Suprapubic skin (tissue), 3 donors: Measurements from ENCODE around the gene PDPR.
"Not testable (repeated sequence)": the region's sequence is repeated elsewhere in the genome, so short reads cannot be mapped to it uniquely, and the experiment has no call there.

Experiments used
- CTCF ChIP-seq, 2 donors: fragments of 200-600 bp in 1 of 2; fragments of 450-650 bp in 1 of 2; sonication (generic) in 1 of 2; IDR thresholded peaks; one replicate each; pipeline ENCODE4 v1.5.1; 2016 to 2019; ENCODE audit warnings: antibody characterized with exemption in 2 of 2, mild to moderate bottlenecking in 1 of 2, moderate library complexity in 1 of 2
- POLR2A ChIP-seq, 2 donors: fragments of 450-650 bp; IDR thresholded peaks; one replicate each; pipeline ENCODE4 v1.6.1; 2017; ENCODE audit warnings: antibody characterized with exemption in 2 of 2, mild to moderate bottlenecking in 2 of 2, moderate library complexity in 2 of 2

DNA sequence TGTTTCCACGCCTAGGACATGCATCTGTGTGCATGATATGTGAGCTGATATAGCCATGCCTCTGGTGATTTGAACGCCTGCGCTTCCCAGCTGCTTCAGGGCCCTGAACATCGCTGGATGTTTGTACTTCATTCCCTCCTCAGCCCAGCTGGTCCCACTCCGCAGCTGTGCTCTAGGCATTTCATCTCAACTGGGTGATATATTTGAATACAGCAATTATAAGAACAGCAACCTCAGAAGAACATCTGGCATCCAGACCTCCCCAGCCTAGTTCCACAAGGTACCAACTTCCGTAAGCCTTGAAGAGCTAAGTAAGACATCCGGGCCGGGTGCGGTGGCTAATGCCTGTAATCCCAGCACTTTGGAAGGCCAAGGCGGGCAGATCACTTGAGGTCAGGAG, 52.6 kb downstream of the PDPR start:
- not testable (repeated sequence) for TF ChIP-seq CTCF, POLR2A (IDR thresholded peaks at IDR 0.05)
